Effector memory CD8-positive, alpha-beta T cell (primary cell): ENCODE data around the gene FGF1.

Source experiments
- ATAC-seq: fragments of 150-1000 bp; cut with Tn5 transposase; replicated peaks from 2 replicates; pipeline ENCODE4 v1.10.0; 2021; ENCODE audit warnings: mild to moderate bottlenecking, moderate library complexity
- DNase-seq, 3 experiments: peaks; one replicate each; pipeline ENCODE4 v3.0.0; 2021
- H3K27ac Mint-ChIP-seq, 2 donors: one replicate each; pipeline ENCODE4 v1.8.0; 2022; ENCODE audit warnings: mild to moderate bottlenecking in 2 of 2, mixed read lengths in 2 of 2, moderate library complexity in 2 of 2
- H3K27me3 Mint-ChIP-seq, 2 donors: one replicate each; pipeline ENCODE4 v1.8.0; 2022; ENCODE audit warnings: mixed read lengths in 2 of 2
- H3K36me3 Mint-ChIP-seq: one replicate; pipeline ENCODE4 v1.8.0; 2022; ENCODE audit warnings: mild to moderate bottlenecking, moderate library complexity, mixed read lengths; ENCODE audit not compliant: insufficient read depth
- H3K4me1 Mint-ChIP-seq, 2 donors: one replicate each; pipeline ENCODE4 v1.8.0; 2022; ENCODE audit warnings: low read depth in 2 of 2, mixed read lengths in 2 of 2
- H3K4me3 Mint-ChIP-seq, 2 donors: one replicate each; pipeline ENCODE4 v1.8.0; 2022; ENCODE audit warnings: mild to moderate bottlenecking in 2 of 2, mixed read lengths in 2 of 2, moderate library complexity in 2 of 2
- H3K9me3 Mint-ChIP-seq, 2 donors: one replicate each; pipeline ENCODE4 v1.8.0; 2022; ENCODE audit warnings: mixed read lengths in 2 of 2

FGF1 gene

GRCh38 chr5:142549834-142550233 lies 136.1 kb downstream of the FGF1 start:
- Mint-ChIP-seq H3K36me3 (no peaks in the 10 kb centered on the region), H3K27ac (no peak overlapping the region), H3K4me3 (no peak overlapping the region), H3K9me3 (no peaks in the 10 kb centered on the region), H3K4me1 (peaks cover 0 to 6% of the 10 kb centered on the region in 2 donors), H3K27me3 (peaks cover 36 to 39% of the 10 kb centered on the region in 2 donors)
- ATAC-seq = no peak
- DNase-seq = no peak

- Mint-ChIP-seq H3K27me3 (peaks cover 34 to 38% of the 10 kb centered on the region in 2 donors), H3K4me3 (no peak overlapping the region), H3K36me3 (no peaks in the 10 kb centered on the region), H3K4me1 (peaks cover 0 to 6% of the 10 kb centered on the region in 2 donors), H3K27ac (no peak overlapping the region), H3K9me3 (no peaks in the 10 kb centered on the region)
- DNase-seq (peak; percentile 1 to 23 (median 5)), ATAC-seq (peak; percentile 37)
Measured at GRCh38 chr5:142548739-142549275, 137.1 kb downstream of the FGF1 start.

- H3K4me3 Mint-ChIP-seq = no peak overlapping the region
- no peak for ATAC-seq
Measured at GRCh38 chr5:142547445-142548380, 138.2 kb downstream of the FGF1 start.

GRCh38 chr5:142545650-142546322 lies 140.1 kb downstream of the FGF1 start:
- H3K4me3 Mint-ChIP-seq = no peak overlapping the region
- DNase-seq = no peak
- ATAC-seq = no peak
- peaks cover 17 to 25% of the 10 kb centered on the region in 2 donors for H3K27me3 Mint-ChIP-seq
- H3K36me3 Mint-ChIP-seq = no peaks in the 10 kb centered on the region
- no peak overlapping the region for H3K27ac Mint-ChIP-seq
- peaks cover 0 to 5% of the 10 kb centered on the region in 2 donors for H3K4me1 Mint-ChIP-seq
- H3K9me3 Mint-ChIP-seq = no peaks in the 10 kb centered on the region

More at GRCh38 chr5:142547445-142548380, 138.2 kb downstream of the FGF1 start:
- Mint-ChIP-seq H3K36me3 (no peaks in the 10 kb centered on the region), H3K9me3 (no peaks in the 10 kb centered on the region), H3K27me3 (peaks cover 29 to 39% of the 10 kb centered on the region in 2 donors), H3K27ac (no peak overlapping the region), H3K4me1 (peaks cover 0 to 6% of the 10 kb centered on the region in 2 donors)
- DNase-seq = no peak

GRCh38 chr5:142544946-142545649 lies 140.8 kb downstream of the FGF1 start:
- DNase-seq = no peak

GRCh38 chr5:142544071-142544753 lies 141.7 kb downstream of the FGF1 start:
- H3K36me3 Mint-ChIP-seq = no peaks in the 10 kb centered on the region
- no peak overlapping the region for H3K4me3 Mint-ChIP-seq
- ATAC-seq (no peak), DNase-seq (no peak)
- H3K27me3 Mint-ChIP-seq = peaks cover 26 to 31% of the 10 kb centered on the region in 2 donors
- no peak overlapping the region for H3K27ac Mint-ChIP-seq
- peaks cover 0 to 5% of the 10 kb centered on the region in 2 donors for H3K4me1 Mint-ChIP-seq
- no peaks in the 10 kb centered on the region for H3K9me3 Mint-ChIP-seq

More at GRCh38 chr5:142544946-142545649, 140.8 kb downstream of the FGF1 start:
- Mint-ChIP-seq H3K27ac (no peak overlapping the region), H3K4me3 (no peak overlapping the region), H3K36me3 (no peaks in the 10 kb centered on the region), H3K9me3 (no peaks in the 10 kb centered on the region), H3K27me3 (peaks cover 21 to 28% of the 10 kb centered on the region in 2 donors), H3K4me1 (peaks cover 0 to 5% of the 10 kb centered on the region in 2 donors)
- ATAC-seq = no peak

GRCh38 chr5:142542906-142543305 lies 143.0 kb downstream of the FGF1 start:
- DNase-seq (no peak), ATAC-seq (no peak)
- peaks cover 26 to 31% of the 10 kb centered on the region in 2 donors for H3K27me3 Mint-ChIP-seq
- no peaks in the 10 kb centered on the region for H3K9me3 Mint-ChIP-seq
- H3K27ac Mint-ChIP-seq = no peak overlapping the region
- H3K4me3 Mint-ChIP-seq = no peak overlapping the region
- no peaks in the 10 kb centered on the region for H3K4me1 Mint-ChIP-seq
- no peaks in the 10 kb centered on the region for H3K36me3 Mint-ChIP-seq
